WTC11 (cell line): ENCODE results near the gene CDK6. TPM values are rescaled to one million over a fixed set of nuclear protein-coding genes. Genes with fewer than 3 reads are reported as not detected.

Source experiments
- ATAC-seq: fragments of 200-7000 bp; cut with Tn5 transposase; 2 replicates; pipeline ENCODE4 v1.10.0; 2021; ENCODE audit warnings: mild to moderate bottlenecking, moderate library complexity
- CTCF ChIA-PET: fragments of 300-600 bp; sonication (Branson Sonifier 250); formaldehyde crosslinking; loops from one replicate; lab custom pipeline; 2021; ENCODE audit warnings: antibody characterized with exemption; lab: Charles Lee
- POLR2A ChIA-PET: fragments of 350-600 bp; sonication (Branson Sonifier 250); formaldehyde crosslinking; loops from one replicate; lab custom pipeline; 2021; ENCODE audit warnings: antibody characterized with exemption; lab: Charles Lee
- DNase-seq: peaks from one replicate; pipeline ENCODE4 v3.0.0; 2021; ENCODE audit warnings: low spot score
- H3K27ac Mint-ChIP-seq: 2 replicates; pipeline ENCODE4 v1.8.0; 2021; ENCODE audit warnings: mixed read lengths
- H3K27me3 Mint-ChIP-seq: 2 replicates; pipeline ENCODE4 v1.8.0; 2021; ENCODE audit warnings: low read depth, mild to moderate bottlenecking, moderate library complexity, mixed read lengths
- H3K36me3 Mint-ChIP-seq: 2 replicates; pipeline ENCODE4 v1.8.0; 2021; ENCODE audit warnings: mixed read lengths
- H3K4me1 Mint-ChIP-seq: 2 replicates; pipeline ENCODE4 v1.8.0; 2022; ENCODE audit warnings: mixed read lengths
- H3K4me3 Mint-ChIP-seq: 2 replicates; pipeline ENCODE4 v1.8.0; 2021; ENCODE audit warnings: mild to moderate bottlenecking, moderate library complexity, mixed read lengths
- H3K9me3 Mint-ChIP-seq: 2 replicates; pipeline ENCODE4 v1.8.0; 2021; ENCODE audit warnings: mixed read lengths
- ATF1 ChIP-seq: sonication (generic); formaldehyde crosslinking; IDR thresholded peaks from 2 replicates; pipeline ENCODE4 v1.8.1; 2023; ENCODE audit warnings: mild to moderate bottlenecking, moderate library complexity, missing genetic modification reagents
- CBFB ChIP-seq: sonication (generic); formaldehyde crosslinking; IDR thresholded peaks from 2 replicates; pipeline ENCODE4 v1.8.1; 2022; ENCODE audit warnings: mild to moderate bottlenecking, low read depth, missing genetic modification reagents
- EMX1 ChIP-seq: fragments of 250-450 bp; sonication (Bioruptor Pico); IDR thresholded peaks from 2 replicates; pipeline ENCODE4 v1.8.0; 2021; ENCODE audit warnings: mild to moderate bottlenecking
- FOXK1 ChIP-seq: sonication (generic); formaldehyde crosslinking; IDR thresholded peaks from 2 replicates; pipeline ENCODE4 v1.8.0; 2022; ENCODE audit warnings: mild to moderate bottlenecking, moderate library complexity, missing genetic modification reagents
- FOXP1 ChIP-seq: sonication (generic); formaldehyde crosslinking; IDR thresholded peaks from 2 replicates; pipeline ENCODE4 v1.8.0; 2022; ENCODE audit warnings: missing genetic modification reagents, mild to moderate bottlenecking, moderate library complexity, borderline replicate concordance
- IRF2 ChIP-seq: sonication (generic); formaldehyde crosslinking; IDR thresholded peaks from 2 replicates; pipeline ENCODE4 v1.8.0; 2022; ENCODE audit warnings: low read depth, missing genetic modification reagents, borderline replicate concordance
- JAZF1 ChIP-seq: fragments of 250-450 bp; sonication (Bioruptor Pico); IDR thresholded peaks from 2 replicates; pipeline ENCODE4 v1.9.0; 2021; ENCODE audit warnings: moderate library complexity, mild to moderate bottlenecking, inconsistent platforms
- JUN ChIP-seq: sonication (generic); formaldehyde crosslinking; IDR thresholded peaks from 2 replicates; pipeline ENCODE4 v1.8.0; 2023; ENCODE audit warnings: mild to moderate bottlenecking, missing genetic modification reagents
- NR3C1 ChIP-seq: sonication (generic); formaldehyde crosslinking; conservative IDR thresholded peaks from 2 replicates; pipeline ENCODE4 v1.8.1; 2023; ENCODE audit warnings: low read depth, mild to moderate bottlenecking, missing genetic modification reagents
- PREB ChIP-seq: sonication (generic); formaldehyde crosslinking; IDR thresholded peaks from 2 replicates; pipeline ENCODE4 v1.8.1; 2022; ENCODE audit warnings: mild to moderate bottlenecking, missing genetic modification reagents, moderate library complexity, borderline replicate concordance
- SMAD3 ChIP-seq: sonication (generic); formaldehyde crosslinking; IDR thresholded peaks from 2 replicates; pipeline ENCODE4 v1.8.0; 2022; ENCODE audit warnings: missing genetic modification reagents, mild to moderate bottlenecking, borderline replicate concordance
- SMAD4 ChIP-seq: sonication (generic); formaldehyde crosslinking; IDR thresholded peaks from 2 replicates; pipeline ENCODE4 v1.8.0; 2022; ENCODE audit warnings: mild to moderate bottlenecking, missing genetic modification reagents
- SOX15 ChIP-seq: fragments of 250-450 bp; sonication (Bioruptor Pico); IDR thresholded peaks from 2 replicates; pipeline ENCODE4 v1.9.0; 2021; ENCODE audit warnings: mild to moderate bottlenecking
- TEAD1 ChIP-seq: sonication (generic); formaldehyde crosslinking; IDR thresholded peaks from 2 replicates; pipeline ENCODE4 v1.8.0; 2022; ENCODE audit warnings: mild to moderate bottlenecking, missing genetic modification reagents
- ZNF232 ChIP-seq: sonication (generic); formaldehyde crosslinking; IDR thresholded peaks from 2 replicates; pipeline ENCODE4 v1.8.0; 2022; ENCODE audit warnings: mild to moderate bottlenecking, missing genetic modification reagents
- ZNF423 ChIP-seq: fragments of 250-450 bp; sonication (Bioruptor Pico); IDR thresholded peaks from 2 replicates; pipeline ENCODE4 v2.1.2; 2022; ENCODE audit warnings: mild to moderate bottlenecking, moderate library complexity
- ZNF512 ChIP-seq: sonication (generic); formaldehyde crosslinking; IDR thresholded peaks from 2 replicates; pipeline ENCODE4 v1.8.1; 2022; ENCODE audit warnings: missing genetic modification reagents, borderline replicate concordance
- total RNA-seq: library from RNA; stranded (reverse); gene quantifications from 3 replicates; pipeline ENCODE4 v1.2.3, GENCODE V29; 2021
- TF ChIP-seq, protein P1 (sequence below): sonication (generic); formaldehyde crosslinking; IDR thresholded peaks from 2 replicates; pipeline ENCODE4 v1.8.0; 2023; ENCODE audit warnings: mild to moderate bottlenecking, missing genetic modification reagents
- TF ChIP-seq, protein P2 (sequence below): sonication (generic); formaldehyde crosslinking; IDR thresholded peaks from 2 replicates; pipeline ENCODE4 v1.8.0; 2022; ENCODE audit warnings: mild to moderate bottlenecking, missing genetic modification reagents
- TF ChIP-seq, protein P3 (sequence below): sonication (generic); formaldehyde crosslinking; IDR thresholded peaks from 2 replicates; pipeline ENCODE4 v1.8.1; 2022; ENCODE audit warnings: low read depth, missing genetic modification reagents, borderline replicate concordance
- TF ChIP-seq, protein P4 (sequence below): sonication (generic); formaldehyde crosslinking; IDR thresholded peaks from 2 replicates; pipeline ENCODE4 v1.8.1; 2023; ENCODE audit warnings: mild to moderate bottlenecking, missing genetic modification reagents, borderline replicate concordance

CDK6 gene
- total RNA-seq, 1 experiment from 2014 or later, result 47.2 TPM

GRCh38 chr7:92723943-92724342 lies 112.4 kb downstream of the CDK6 start (continued):
- TF ChIP-seq ZNF423 (CRISPR knock-in tag), result peak; percentile 79
- TF ChIP-seq SOX15 (CRISPR knock-in tag), result no peak
- TF ChIP-seq, protein P1, sequence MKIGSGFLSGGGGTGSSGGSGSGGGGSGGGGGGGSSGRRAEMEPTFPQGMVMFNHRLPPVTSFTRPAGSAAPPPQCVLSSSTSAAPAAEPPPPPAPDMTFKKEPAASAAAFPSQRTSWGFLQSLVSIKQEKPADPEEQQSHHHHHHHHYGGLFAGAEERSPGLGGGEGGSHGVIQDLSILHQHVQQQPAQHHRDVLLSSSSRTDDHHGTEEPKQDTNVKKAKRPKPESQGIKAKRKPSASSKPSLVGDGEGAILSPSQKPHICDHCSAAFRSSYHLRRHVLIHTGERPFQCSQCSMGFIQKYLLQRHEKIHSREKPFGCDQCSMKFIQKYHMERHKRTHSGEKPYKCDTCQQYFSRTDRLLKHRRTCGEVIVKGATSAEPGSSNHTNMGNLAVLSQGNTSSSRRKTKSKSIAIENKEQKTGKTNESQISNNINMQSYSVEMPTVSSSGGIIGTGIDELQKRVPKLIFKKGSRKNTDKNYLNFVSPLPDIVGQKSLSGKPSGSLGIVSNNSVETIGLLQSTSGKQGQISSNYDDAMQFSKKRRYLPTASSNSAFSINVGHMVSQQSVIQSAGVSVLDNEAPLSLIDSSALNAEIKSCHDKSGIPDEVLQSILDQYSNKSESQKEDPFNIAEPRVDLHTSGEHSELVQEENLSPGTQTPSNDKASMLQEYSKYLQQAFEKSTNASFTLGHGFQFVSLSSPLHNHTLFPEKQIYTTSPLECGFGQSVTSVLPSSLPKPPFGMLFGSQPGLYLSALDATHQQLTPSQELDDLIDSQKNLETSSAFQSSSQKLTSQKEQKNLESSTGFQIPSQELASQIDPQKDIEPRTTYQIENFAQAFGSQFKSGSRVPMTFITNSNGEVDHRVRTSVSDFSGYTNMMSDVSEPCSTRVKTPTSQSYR, result no peak
- peak; percentile 64 for TF ChIP-seq FOXK1
- TF ChIP-seq, protein P2, sequence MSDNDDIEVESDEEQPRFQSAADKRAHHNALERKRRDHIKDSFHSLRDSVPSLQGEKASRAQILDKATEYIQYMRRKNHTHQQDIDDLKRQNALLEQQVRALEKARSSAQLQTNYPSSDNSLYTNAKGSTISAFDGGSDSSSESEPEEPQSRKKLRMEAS, result no peak; the same call in 1 of the 2 replicates
- no peak for TF ChIP-seq PREB (CRISPR knock-in tag)

- Mint-ChIP-seq H3K36me3 (peaks cover 4% of the 10 kb centered on the region; the same call in 1 of the 2 replicates), H3K4me3 (no peak overlapping the region), H3K27ac (no peak overlapping the region), H3K9me3 (no peaks in the 10 kb centered on the region), H3K27me3 (no peaks in the 10 kb centered on the region; the same call in 1 of the 2 replicates), H3K4me1 (peaks cover 28% of the 10 kb centered on the region)
- POLR2A ChIA-PET, result no interaction called here
- CTCF ChIA-PET, result interaction anchor here (0.6 to 1.6 kb wide), 2 partner anchors 110 to 337 kb away, joined by 3 to 6 read pairs; no protein-coding TSS in a partner anchor
- ATAC-seq (no peak), DNase-seq (no peak)
- TF ChIP-seq EMX1 (no peak), IRF2 (CRISPR knock-in tag) (no peak), FOXK1 (no peak), FOXP1 (CRISPR knock-in tag) (no peak), ZNF232 (CRISPR knock-in tag) (no peak)
Observed at GRCh38 chr7:92723205-92723604, 113.2 kb downstream of the CDK6 start.

DNA sequence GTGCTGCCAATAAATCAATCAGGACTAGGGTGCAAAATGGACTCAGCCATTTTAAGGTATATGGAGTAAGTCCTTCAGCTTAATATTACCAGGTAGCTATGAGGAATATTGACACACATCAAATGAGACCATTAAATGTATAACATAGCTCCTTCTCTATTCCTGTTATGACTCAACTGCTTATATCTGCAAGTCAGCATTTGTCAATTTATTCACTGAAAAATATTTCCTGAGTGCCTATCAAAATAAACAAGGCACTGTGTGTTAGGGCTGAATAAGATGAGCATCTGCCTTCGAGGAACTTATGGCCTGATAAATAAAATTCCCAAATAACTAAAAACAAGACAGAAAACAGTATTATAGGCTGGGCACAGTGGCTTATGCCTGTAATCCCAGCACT lies 113.8 kb downstream of the CDK6 start:
- no peak for ATAC-seq
- ChIA-PET POLR2A (interaction anchor here (0.5 kb wide), 1 partner anchor 559 kb away, joined by 4 read pairs; no protein-coding TSS in a partner anchor), CTCF (interaction anchor here (1.2 kb wide), 1 partner anchor 110 kb away, joined by 6 read pairs; no protein-coding TSS in a partner anchor)
- peaks cover 30% of the 10 kb centered on the region for H3K4me1 Mint-ChIP-seq
- peak overlapping the region; percentile 24; the same call in 1 of the 2 replicates for H3K27ac Mint-ChIP-seq
- no peaks in the 10 kb centered on the region for H3K9me3 Mint-ChIP-seq
- no peaks in the 10 kb centered on the region; the same call in 1 of the 2 replicates for H3K27me3 Mint-ChIP-seq
- no peak for DNase-seq
- H3K4me3 Mint-ChIP-seq, result no peak overlapping the region
- no peak for TF ChIP-seq ATF1 (CRISPR knock-in tag)
- TF ChIP-seq, protein P3, sequence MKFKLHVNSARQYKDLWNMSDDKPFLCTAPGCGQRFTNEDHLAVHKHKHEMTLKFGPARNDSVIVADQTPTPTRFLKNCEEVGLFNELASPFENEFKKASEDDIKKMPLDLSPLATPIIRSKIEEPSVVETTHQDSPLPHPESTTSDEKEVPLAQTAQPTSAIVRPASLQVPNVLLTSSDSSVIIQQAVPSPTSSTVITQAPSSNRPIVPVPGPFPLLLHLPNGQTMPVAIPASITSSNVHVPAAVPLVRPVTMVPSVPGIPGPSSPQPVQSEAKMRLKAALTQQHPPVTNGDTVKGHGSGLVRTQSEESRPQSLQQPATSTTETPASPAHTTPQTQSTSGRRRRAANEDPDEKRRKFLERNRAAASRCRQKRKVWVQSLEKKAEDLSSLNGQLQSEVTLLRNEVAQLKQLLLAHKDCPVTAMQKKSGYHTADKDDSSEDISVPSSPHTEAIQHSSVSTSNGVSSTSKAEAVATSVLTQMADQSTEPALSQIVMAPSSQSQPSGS (CRISPR knock-in tag), result no peak
- TF ChIP-seq, protein P4, sequence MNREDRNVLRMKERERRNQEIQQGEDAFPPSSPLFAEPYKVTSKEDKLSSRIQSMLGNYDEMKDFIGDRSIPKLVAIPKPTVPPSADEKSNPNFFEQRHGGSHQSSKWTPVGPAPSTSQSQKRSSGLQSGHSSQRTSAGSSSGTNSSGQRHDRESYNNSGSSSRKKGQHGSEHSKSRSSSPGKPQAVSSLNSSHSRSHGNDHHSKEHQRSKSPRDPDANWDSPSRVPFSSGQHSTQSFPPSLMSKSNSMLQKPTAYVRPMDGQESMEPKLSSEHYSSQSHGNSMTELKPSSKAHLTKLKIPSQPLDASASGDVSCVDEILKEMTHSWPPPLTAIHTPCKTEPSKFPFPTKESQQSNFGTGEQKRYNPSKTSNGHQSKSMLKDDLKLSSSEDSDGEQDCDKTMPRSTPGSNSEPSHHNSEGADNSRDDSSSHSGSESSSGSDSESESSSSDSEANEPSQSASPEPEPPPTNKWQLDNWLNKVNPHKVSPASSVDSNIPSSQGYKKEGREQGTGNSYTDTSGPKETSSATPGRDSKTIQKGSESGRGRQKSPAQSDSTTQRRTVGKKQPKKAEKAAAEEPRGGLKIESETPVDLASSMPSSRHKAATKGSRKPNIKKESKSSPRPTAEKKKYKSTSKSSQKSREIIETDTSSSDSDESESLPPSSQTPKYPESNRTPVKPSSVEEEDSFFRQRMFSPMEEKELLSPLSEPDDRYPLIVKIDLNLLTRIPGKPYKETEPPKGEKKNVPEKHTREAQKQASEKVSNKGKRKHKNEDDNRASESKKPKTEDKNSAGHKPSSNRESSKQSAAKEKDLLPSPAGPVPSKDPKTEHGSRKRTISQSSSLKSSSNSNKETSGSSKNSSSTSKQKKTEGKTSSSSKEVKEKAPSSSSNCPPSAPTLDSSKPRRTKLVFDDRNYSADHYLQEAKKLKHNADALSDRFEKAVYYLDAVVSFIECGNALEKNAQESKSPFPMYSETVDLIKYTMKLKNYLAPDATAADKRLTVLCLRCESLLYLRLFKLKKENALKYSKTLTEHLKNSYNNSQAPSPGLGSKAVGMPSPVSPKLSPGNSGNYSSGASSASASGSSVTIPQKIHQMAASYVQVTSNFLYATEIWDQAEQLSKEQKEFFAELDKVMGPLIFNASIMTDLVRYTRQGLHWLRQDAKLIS, result no peak
- TF ChIP-seq TEAD1, result no peak
- no peak for TF ChIP-seq SMAD3
- no peak for TF ChIP-seq ZNF512 (CRISPR knock-in tag)
- TF ChIP-seq JUN (CRISPR knock-in tag), result no peak
- TF ChIP-seq JAZF1 (CRISPR knock-in tag), result no peak
- TF ChIP-seq SMAD4 (CRISPR knock-in tag), result no peak
- no peak for TF ChIP-seq CBFB
- no peak for TF ChIP-seq PREB (CRISPR knock-in tag)
- no peak for TF ChIP-seq NR3C1 (CRISPR knock-in tag)
- peaks cover 4% of the 10 kb centered on the region; the same call in 1 of the 2 replicates for H3K36me3 Mint-ChIP-seq
